ENCODE results near the gene MXRA8.
"Not testable (repeated sequence)": the region's sequence is repeated elsewhere in the genome, so short reads cannot be mapped to it uniquely, and the experiment has no call there.

Gene MXRA8, protein sequence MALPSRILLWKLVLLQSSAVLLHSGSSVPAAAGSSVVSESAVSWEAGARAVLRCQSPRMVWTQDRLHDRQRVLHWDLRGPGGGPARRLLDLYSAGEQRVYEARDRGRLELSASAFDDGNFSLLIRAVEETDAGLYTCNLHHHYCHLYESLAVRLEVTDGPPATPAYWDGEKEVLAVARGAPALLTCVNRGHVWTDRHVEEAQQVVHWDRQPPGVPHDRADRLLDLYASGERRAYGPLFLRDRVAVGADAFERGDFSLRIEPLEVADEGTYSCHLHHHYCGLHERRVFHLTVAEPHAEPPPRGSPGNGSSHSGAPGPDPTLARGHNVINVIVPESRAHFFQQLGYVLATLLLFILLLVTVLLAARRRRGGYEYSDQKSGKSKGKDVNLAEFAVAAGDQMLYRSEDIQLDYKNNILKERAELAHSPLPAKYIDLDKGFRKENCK

DNA sequence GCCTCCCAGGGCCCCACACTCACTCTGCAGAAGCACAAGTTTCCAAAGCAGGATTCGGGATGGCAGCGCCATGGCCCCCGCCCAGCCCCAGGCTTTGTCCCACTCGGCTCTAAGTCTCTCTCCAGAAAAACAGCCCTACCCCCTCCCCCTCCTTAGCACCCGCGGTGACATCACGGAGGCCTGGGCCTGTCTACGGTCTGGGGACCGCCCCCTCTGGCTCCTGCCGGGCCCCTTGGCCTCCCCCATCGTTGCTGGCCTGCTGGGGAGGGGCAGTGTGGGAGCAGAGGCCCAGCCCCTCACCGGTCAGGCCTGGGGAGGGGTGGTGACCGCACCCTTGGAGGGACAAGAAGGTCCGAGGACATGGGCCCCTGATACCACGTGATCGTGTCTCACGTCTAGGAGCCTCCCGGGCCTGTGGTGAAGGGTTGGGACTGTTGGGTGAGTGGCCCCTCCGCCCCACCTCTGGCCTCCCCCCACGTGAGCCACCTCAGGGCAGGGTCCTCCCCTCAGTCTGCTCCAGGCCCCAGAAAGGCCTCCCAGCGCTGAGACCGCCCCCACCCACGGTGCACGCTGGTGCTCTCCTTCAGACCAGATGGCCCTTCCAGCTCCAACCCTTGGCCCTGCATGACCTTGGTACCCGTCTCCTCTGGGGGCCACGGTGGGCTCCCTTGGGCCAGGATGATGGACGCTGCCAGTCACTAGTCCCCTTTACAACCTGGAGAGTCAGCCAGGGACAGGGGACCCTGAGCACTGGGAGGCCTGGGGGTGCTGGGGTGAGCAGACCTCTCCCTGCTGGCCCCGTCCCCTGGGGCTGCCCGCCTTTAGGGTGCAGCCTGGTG is at the start of gene MXRA8:
Gene MXRA8, minus strand, starts transcription at position 123 of the 839 bp plus-strand sequence. Its CDS starts 51 bp downstream, at position 72.
- Histone ChIP-seq H3K36me3 (ENCODE audit: insufficient read depth, low read length) (no peaks in the 10 kb centered on the region), H3K27me3 (ENCODE audit: insufficient read depth, low read length) (no peaks in the 10 kb centered on the region), H3K9me3 (ENCODE audit: low read length) (no peaks in the 10 kb centered on the region), H3K4me1 (ENCODE audit: insufficient read depth, low read length) (peaks cover 42% of the 10 kb centered on the region), H2AFZ (ENCODE audit: low read depth, low read length) (no peak within 1 kb of the TSS), H3K4me3 (ENCODE audit: low read length) (peak within 1 kb of the TSS; percentile 50)

DNA sequence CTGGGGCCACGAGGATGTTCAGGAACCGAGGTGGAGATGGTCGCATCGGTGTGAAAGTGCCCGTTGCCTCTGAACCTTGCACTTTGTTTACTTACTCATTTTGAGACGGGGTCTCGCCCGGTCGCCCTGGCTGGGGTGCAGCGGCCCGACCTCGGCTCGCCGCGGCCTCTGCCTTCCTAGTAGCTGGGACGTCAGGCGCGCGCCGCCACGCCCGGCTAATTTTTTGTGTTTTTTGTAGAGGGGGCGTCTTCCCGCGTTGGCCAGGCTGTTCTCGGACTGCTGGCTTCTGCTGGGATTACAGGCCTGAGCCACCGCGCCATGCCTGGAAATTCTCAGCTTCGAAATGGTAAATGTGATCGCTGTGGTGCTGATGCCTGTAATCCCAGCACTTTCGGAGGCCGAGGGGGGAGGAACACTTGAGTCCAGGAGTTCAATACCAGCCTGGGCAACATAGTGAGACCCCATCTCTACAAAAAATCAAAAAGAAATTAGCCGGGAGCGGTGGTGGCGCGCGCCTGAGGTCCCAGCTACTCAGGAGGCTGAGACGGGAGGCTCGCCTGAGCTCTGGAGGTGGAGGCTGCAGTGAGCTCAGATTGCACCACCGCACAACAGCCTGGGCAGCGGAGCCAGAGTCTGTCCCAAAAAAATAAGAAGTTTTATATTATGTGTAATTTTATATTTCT is 49.4 kb upstream of the MXRA8 start:
- Histone ChIP-seq H3K9me3 (ENCODE audit: low read length) (no peaks in the 10 kb centered on the region), H2AFZ (ENCODE audit: low read depth, low read length) (no peak overlapping the region), H3K36me3 (ENCODE audit: insufficient read depth, low read length) (peaks cover 35% of the 10 kb centered on the region), H3K4me3 (ENCODE audit: low read length) (peak overlapping the region; percentile 88), H3K27me3 (ENCODE audit: insufficient read depth, low read length) (no peaks in the 10 kb centered on the region), H3K4me1 (ENCODE audit: insufficient read depth, low read length) (peaks cover 23% of the 10 kb centered on the region)

DNA sequence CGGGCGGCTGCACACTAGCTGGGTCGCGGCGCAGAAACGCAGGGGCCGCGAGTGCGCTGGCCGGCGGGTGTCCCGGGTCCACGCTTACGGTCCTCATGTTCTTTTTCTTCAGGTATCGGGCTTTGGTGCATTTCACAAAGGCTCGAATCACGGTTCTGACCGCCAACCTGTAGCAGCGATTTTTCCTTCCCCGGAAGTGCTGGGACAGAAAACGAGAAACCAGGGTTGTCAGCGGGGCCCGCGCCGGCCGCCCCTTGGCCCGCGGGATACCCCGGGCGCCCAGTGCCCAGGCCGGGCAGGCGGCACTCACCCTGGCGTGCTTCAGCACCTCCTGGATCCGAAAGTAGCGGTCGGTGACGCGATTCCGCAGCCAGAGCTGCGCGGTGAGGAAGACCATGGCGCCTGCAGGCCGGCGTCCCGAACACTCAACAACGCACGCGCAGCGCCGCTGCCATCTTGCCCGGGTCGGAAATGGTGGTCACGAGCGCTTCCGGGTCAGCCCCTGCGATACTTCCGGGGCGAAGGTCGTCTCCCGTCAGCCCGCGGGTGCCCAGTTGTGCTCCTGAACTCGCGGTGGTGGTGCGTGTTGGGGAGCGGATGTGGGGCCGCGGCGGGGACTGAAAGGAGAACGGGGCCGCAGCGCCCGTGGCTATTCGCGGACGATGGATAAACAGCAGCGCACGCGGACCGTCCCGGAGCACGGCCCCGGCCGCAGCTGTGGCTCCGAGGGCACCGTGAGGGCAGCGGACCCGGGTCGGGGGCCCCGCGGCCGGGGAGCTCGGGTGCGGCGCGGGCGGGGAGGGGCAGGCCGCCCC is 48.7 kb upstream of the MXRA8 start, which contains the start of gene MRPL20:
Gene MRPL20, minus strand, starts transcription at position 473 of the 815 bp plus-strand sequence. Its CDS starts 76 bp downstream, at position 397.
- H3K36me3 ChIP-seq (ENCODE audit: insufficient read depth, low read length) = peaks cover 41% of the 10 kb centered on the region
- no peak within 1 kb of the TSS for H2AFZ ChIP-seq (ENCODE audit: low read depth, low read length)
- H3K9me3 ChIP-seq (ENCODE audit: low read length) = no peaks in the 10 kb centered on the region
- H3K4me1 ChIP-seq (ENCODE audit: insufficient read depth, low read length) = peaks cover 23% of the 10 kb centered on the region
- peak within 1 kb of the TSS; percentile 88 for H3K4me3 ChIP-seq (ENCODE audit: low read length)
- no peaks in the 10 kb centered on the region for H3K27me3 ChIP-seq (ENCODE audit: insufficient read depth, low read length)

DNA sequence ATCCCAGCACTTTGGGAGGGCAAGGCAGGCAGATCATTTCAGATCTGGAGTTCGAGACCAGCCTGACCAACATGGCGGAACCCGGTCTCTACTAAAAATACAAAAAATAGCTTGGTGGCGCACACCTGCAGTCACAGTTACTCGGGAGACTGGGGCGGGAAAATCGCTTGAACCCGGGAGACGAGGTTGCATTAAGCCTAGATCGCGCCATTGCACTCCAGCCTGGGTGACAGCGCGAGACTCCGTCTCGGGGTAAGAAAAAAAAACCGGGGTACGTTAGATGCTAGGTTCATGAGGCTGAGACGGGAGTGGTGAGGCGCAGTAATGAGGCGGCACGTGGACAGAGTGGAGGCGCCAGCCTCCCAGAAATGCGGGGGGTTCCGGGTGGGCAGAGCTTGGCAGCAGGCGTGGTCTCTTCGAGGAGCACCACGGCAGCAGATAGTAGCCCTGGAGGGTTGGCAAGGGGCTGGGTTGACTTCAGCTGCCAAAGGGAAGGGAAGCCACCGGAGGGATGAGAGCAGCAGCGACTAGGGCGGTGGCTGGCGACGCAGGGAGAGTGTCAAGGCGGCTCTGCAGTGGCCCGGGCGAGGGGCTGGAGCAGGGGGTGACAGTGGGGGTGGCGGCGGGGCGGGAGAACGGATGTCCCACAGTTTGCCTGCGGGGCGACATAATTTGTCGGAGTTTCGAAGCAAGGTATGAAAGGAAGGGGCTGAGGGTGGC is 47.9 kb upstream of the MXRA8 start:
- Histone ChIP-seq H3K36me3 (ENCODE audit: insufficient read depth, low read length) (peaks cover 49% of the 10 kb centered on the region), H3K4me1 (ENCODE audit: insufficient read depth, low read length) (peaks cover 23% of the 10 kb centered on the region), H3K4me3 (ENCODE audit: low read length) (peak overlapping the region; percentile 88), H3K27me3 (ENCODE audit: insufficient read depth, low read length) (no peaks in the 10 kb centered on the region), H3K9me3 (ENCODE audit: low read length) (no peaks in the 10 kb centered on the region), H2AFZ (ENCODE audit: low read depth, low read length) (no peak overlapping the region)

DNA sequence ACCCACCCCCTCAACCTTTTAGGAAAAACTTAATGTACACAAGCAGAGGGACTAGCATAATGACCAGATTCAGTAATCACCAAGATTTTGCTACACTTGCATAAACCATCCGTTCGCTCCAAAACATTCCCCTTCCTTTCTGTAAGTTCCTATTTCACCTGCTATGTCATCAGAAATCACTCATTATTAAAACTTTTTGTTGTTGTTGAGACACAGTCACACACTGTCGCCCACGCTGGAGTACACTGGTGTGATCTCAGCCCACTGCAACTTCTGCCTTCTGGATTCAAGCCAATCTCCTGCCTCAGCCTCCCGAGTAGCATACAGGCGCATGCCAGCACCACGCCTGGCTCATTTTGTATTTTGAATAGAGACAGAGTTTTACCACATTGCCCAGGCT is 45.3 kb upstream of the MXRA8 start:
- H3K4me3 ChIP-seq (ENCODE audit: low read length) = no peak overlapping the region
- H2AFZ ChIP-seq (ENCODE audit: low read depth, low read length) = no peak overlapping the region
- peaks cover 32% of the 10 kb centered on the region for H3K4me1 ChIP-seq (ENCODE audit: insufficient read depth, low read length)
- H3K9me3 ChIP-seq (ENCODE audit: low read length) = no peaks in the 10 kb centered on the region
- H3K36me3 ChIP-seq (ENCODE audit: insufficient read depth, low read length) = peaks cover 49% of the 10 kb centered on the region
- H3K27me3 ChIP-seq (ENCODE audit: insufficient read depth, low read length) = no peaks in the 10 kb centered on the region

DNA sequence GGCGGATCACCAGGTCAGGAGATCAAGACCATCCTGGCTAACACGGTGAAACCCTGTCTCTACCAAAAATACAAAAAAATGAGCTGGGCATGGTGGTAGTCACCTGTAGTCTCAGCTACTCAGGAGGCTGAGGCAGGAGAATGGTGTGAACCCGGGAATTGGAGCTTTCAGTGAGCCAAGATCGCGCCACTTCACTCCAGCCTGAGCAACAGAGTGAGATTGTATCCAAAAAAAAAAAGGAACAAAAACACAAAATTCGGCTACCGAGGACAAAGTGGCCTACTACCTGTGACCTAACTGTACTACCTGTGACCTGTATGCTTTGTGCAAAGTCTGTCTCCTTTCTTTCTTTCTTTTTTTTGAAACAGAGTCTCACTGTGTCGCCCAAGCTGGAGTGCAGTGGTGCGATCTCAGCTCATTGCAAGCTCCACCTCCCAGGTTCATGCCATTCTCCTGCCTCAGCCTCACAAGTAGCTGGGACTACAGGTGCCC is 44.6 kb upstream of the MXRA8 start:
- not testable (repeated sequence) for H2AFZ ChIP-seq (ENCODE audit: low read depth, low read length); H3K9me3 ChIP-seq (ENCODE audit: low read length); H3K4me3 ChIP-seq (ENCODE audit: low read length); H3K27me3 ChIP-seq (ENCODE audit: insufficient read depth, low read length)
- Histone ChIP-seq H3K4me1 (ENCODE audit: insufficient read depth, low read length) (peaks cover 29% of the 10 kb centered on the region), H3K36me3 (ENCODE audit: insufficient read depth, low read length) (peaks cover 48% of the 10 kb centered on the region)

DNA sequence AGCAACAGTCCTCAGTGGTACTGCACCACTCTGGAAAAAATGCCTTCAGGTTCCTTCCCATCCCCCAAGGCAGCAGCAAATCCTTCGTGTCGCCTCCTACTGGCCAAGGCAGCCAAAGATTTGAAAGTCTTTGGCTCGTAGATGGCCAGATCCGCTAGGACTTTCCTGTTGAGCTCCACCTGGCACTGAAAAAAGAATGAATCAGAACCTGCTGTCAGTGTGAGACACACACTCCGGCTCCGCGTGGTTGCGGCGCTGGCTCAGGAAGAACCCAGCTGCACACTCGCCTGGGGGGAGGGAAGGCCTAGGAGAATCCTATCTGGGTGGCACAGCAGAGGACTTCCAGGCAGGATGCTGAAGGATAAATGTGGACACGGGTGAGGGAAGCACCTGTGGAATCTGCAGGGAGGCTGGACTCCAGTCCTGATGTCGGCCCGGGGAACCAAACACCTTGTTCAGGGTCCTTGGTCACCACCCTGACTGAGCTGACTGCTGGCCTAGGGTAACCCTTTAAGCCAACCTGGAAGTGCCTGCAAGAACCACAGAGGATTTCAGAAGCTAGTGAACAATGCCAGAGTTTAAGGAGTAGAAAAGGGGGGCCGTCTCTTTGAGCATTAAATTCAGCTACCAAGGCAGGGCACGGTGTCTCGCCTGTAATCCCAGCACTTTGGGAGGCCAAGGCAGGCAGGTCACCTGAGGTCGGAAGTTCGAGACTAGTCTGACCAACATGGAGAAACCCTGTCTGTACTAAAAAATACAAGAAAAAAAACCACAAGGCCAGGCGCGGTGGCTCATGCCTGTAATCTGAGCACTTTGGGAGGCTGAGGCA is 43.9 kb upstream of the MXRA8 start:
- no peak overlapping the region for H2AFZ ChIP-seq (ENCODE audit: low read depth, low read length)
- no peaks in the 10 kb centered on the region for H3K27me3 ChIP-seq (ENCODE audit: insufficient read depth, low read length)
- H3K4me1 ChIP-seq (ENCODE audit: insufficient read depth, low read length) = peaks cover 31% of the 10 kb centered on the region
- no peak overlapping the region for H3K4me3 ChIP-seq (ENCODE audit: low read length)
- peaks cover 54% of the 10 kb centered on the region for H3K36me3 ChIP-seq (ENCODE audit: insufficient read depth, low read length)
- no peaks in the 10 kb centered on the region for H3K9me3 ChIP-seq (ENCODE audit: low read length)

DNA sequence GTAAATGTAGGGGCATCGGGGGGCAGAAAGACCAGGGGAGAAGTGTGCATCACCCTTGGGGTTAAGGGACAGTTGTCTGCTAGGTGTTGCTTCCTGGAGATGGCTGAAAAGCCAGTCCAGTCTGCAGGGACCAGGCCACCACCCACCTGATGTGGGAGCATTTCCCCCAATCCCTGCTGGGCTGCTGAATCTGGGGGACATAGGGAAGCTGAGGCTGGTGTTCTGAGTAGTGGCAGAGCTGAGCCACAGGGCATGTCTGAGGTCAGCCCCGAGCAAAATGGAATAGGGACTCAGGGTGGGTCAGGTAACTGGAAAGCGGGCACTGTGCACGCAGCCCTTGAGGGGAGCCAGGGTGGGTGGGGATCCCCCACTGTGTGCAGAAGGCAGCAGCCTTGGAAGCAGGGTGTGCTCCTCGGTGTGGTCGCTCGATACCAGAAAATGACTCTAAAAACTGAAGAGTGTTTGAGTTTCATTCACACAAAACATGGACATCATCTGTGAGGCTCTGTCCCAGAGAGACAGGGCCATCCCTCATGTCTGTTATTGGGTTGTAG is 43.2 kb upstream of the MXRA8 start:
- H3K27me3 ChIP-seq (ENCODE audit: insufficient read depth, low read length) = no peaks in the 10 kb centered on the region
- H3K4me1 ChIP-seq (ENCODE audit: insufficient read depth, low read length) = peaks cover 29% of the 10 kb centered on the region
- H3K36me3 ChIP-seq (ENCODE audit: insufficient read depth, low read length) = peaks cover 59% of the 10 kb centered on the region
- H2AFZ ChIP-seq (ENCODE audit: low read depth, low read length) = no peak overlapping the region
- H3K4me3 ChIP-seq (ENCODE audit: low read length) = no peak overlapping the region
- H3K9me3 ChIP-seq (ENCODE audit: low read length) = no peaks in the 10 kb centered on the region

DNA sequence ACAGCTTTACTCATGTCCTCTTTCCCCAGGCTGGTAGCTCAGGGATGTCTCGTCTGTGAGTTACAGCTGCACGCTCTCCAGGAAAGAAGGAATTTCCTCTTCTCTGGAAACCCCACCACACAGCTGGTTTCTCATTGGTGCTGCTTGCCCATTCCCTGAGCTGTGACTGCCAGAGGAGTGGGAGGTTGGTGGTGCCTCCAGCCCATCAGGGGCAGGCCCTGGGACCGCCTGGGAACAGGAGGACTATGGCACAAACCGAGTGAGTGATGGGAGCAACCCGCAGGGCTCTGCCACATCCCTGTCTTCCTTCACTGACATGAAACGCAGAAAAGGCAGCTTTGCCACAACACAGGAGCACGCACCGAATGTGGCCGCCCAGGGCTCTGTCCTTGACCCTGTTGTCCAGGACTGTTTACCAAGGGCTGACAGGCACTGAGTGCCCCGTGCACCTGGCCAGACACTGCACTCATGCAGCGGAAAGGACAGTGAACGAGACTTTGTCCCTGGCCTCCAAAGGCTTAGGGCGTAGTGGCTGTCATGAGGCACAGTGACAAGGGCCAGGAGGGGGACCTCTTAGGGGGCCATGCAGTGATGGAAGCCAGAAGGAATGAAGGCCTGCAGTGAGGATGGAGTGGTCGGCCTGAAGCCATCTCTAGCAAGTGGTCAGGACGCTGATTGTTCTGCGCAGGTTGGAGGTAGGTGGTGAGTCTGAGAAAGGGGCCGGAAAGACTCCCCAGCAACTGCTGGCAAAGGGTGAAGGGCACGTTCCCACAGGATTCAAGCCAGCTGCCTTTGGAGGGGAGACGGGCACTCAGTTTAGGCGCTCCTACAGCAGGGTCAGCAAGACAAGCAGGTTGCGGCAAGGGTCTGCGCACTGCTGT is 42.5 kb upstream of the MXRA8 start:
- peak overlapping the region; percentile 66 for H3K4me3 ChIP-seq (ENCODE audit: low read length)
- no peaks in the 10 kb centered on the region for H3K27me3 ChIP-seq (ENCODE audit: insufficient read depth, low read length)
- H3K4me1 ChIP-seq (ENCODE audit: insufficient read depth, low read length) = peaks cover 22% of the 10 kb centered on the region
- H3K9me3 ChIP-seq (ENCODE audit: low read length) = no peaks in the 10 kb centered on the region
- H2AFZ ChIP-seq (ENCODE audit: low read depth, low read length) = no peak overlapping the region
- H3K36me3 ChIP-seq (ENCODE audit: insufficient read depth, low read length) = peaks cover 56% of the 10 kb centered on the region

DNA sequence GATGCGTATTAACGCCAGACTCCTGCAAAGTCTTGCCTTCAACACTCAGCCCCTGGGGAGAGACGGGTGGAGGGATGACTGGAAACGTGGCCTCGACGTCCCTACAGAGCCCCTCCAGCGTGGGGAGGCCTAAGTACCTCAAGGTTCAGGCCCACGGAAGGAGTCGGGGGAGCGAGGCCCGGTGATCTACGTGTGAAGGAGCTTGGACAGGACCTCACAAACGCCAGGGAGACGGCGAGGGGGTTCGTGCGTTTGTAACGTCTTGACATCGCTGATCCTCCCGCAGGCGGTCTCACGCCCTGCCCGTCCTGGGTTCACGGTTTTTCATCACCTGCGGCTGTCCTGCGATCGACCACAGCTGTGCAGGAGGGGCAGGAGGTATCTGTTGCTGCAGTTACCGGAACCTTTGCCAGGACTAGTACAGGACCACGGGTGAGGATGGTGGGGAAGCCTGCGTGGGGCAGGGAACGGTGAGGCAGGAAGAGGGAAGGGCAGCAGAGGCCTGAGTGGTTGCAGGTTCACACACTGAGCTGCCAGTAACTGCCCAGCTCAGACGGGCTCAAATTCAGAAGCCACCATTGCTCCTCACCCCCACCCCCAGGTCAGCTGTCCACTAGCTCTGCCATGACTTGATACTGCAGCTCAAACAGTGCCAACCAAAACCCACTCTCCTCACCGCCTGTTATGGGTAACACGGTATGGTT is 41.7 kb upstream of the MXRA8 start:
- no peaks in the 10 kb centered on the region for H3K9me3 ChIP-seq (ENCODE audit: low read length)
- H3K4me1 ChIP-seq (ENCODE audit: insufficient read depth, low read length) = peaks cover 22% of the 10 kb centered on the region
- peaks cover 55% of the 10 kb centered on the region for H3K36me3 ChIP-seq (ENCODE audit: insufficient read depth, low read length)
- no peak overlapping the region for H2AFZ ChIP-seq (ENCODE audit: low read depth, low read length)
- peak overlapping the region; percentile 66 for H3K4me3 ChIP-seq (ENCODE audit: low read length)
- no peaks in the 10 kb centered on the region for H3K27me3 ChIP-seq (ENCODE audit: insufficient read depth, low read length)

All from neuron (in vitro differentiated cells).